GM12878 (cell line): ENCODE measurements around the gene IMMP2L. TPM values are rescaled to one million over a fixed set of nuclear protein-coding genes. Genes with fewer than 3 reads are reported as not detected.

Experiments used
- TCF7 ChIP-seq: IDR thresholded peaks from 2 replicates; pipeline ENCODE4 v1.6.1; 2014; ENCODE audit warnings: antibody characterized with exemption, borderline replicate concordance
- polyA plus RNA-seq, 11 experiments: library from polyadenylated mRNA; depleted of rRNA in 4 of 11; unstranded in 6 of 11; stranded (reverse) in 5 of 11; fragments of >200 nt; fragmentation: Nextera tagmentation in 4 of 11; fragmentation: Illumina TruSeq in 1 of 11; extraction: Ambion mirVana in 4 of 11; extraction: Trizol in 1 of 11; gene quantifications; 1 replicate in 1 of 11; 2 replicates in 10 of 11; pipeline versions ENCODE4 v1.2.1 to v1.2.3, GENCODE V29; 2011 to 2016; ENCODE audit warnings: inconsistent platforms in 2 of 11, missing spikeins in 2 of 11, low read depth in 1 of 11
- total RNA-seq, 4 experiments: library from RNA; depleted of rRNA in 3 of 4; stranded (reverse); fragments of >200 nt in 3 of 4; fragmentation: Illumina TruSeq in 1 of 4; extraction: Trizol in 1 of 4; gene quantifications; 2 replicates each; pipeline versions ENCODE4 v1.2.1 to v1.2.3, GENCODE V29; 2013 to 2021
- TF ChIP-seq, protein P1 (sequence below): fragments of 150-350 bp; IDR thresholded peaks from 2 replicates; pipeline ENCODE4 v1.6.1; 2016; ENCODE audit warnings: low read depth, low read length
- TF ChIP-seq, protein P2 (sequence below): fragments of 450-650 bp; formaldehyde crosslinking; IDR thresholded peaks from 2 replicates; pipeline ENCODE4 v1.4.0; 2022; ENCODE audit warnings: mild to moderate bottlenecking, moderate library complexity

Gene IMMP2L
- total and polyA plus RNA-seq, 10 of the 15 experiments (the other 5 are each of a cell fraction or from before 2014, with no cell fraction given): 12.6 to 46.3 (median 19.6) TPM

DNA sequence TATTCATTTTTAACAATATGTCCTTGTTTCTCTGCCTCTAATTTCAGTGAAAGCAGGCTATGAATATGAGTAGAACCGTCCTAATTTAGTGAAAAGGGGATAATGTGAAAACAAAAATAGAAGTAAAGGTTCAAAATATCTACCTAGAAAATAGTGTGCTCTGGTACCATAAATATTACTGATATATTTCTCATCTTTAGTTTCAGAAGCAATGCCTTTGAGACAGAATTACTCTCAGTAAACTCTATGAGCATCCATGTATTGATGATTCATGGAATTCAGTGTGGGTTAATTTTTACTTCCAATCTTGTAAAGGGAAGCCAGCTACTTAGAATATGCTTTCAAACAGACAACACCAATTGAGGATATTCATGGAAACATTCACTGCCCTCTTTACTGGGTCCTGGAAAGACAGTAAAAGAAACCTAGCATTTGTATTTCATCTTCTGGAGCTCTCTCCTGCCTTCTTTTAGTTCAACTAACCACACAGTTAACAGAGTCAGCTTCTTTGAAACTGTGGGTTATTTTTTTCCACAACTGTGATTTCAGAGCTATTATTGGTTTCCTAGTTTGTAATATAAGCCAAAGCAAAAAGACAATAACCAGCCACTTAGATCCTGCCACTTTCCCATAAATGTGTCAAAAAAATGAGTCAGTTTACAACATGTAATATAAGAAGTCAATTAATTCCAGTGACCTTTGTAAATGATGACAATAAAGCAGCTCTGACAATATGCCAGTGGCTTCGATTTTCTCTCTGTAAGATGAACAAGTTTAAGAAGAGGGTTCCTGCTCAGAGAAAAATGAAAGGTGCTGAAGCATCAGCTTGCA lies 469.7 kb downstream of the IMMP2L start (continued):
- TF ChIP-seq, protein P1, sequence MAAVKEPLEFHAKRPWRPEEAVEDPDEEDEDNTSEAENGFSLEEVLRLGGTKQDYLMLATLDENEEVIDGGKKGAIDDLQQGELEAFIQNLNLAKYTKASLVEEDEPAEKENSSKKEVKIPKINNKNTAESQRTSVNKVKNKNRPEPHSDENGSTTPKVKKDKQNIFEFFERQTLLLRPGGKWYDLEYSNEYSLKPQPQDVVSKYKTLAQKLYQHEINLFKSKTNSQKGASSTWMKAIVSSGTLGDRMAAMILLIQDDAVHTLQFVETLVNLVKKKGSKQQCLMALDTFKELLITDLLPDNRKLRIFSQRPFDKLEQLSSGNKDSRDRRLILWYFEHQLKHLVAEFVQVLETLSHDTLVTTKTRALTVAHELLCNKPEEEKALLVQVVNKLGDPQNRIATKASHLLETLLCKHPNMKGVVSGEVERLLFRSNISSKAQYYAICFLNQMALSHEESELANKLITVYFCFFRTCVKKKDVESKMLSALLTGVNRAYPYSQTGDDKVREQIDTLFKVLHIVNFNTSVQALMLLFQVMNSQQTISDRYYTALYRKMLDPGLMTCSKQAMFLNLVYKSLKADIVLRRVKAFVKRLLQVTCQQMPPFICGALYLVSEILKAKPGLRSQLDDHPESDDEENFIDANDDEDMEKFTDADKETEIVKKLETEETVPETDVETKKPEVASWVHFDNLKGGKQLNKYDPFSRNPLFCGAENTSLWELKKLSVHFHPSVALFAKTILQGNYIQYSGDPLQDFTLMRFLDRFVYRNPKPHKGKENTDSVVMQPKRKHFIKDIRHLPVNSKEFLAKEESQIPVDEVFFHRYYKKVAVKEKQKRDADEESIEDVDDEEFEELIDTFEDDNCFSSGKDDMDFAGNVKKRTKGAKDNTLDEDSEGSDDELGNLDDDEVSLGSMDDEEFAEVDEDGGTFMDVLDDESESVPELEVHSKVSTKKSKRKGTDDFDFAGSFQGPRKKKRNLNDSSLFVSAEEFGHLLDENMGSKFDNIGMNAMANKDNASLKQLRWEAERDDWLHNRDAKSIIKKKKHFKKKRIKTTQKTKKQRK: no peak
- no peak for TF ChIP-seq TCF7
- TF ChIP-seq, protein P2, sequence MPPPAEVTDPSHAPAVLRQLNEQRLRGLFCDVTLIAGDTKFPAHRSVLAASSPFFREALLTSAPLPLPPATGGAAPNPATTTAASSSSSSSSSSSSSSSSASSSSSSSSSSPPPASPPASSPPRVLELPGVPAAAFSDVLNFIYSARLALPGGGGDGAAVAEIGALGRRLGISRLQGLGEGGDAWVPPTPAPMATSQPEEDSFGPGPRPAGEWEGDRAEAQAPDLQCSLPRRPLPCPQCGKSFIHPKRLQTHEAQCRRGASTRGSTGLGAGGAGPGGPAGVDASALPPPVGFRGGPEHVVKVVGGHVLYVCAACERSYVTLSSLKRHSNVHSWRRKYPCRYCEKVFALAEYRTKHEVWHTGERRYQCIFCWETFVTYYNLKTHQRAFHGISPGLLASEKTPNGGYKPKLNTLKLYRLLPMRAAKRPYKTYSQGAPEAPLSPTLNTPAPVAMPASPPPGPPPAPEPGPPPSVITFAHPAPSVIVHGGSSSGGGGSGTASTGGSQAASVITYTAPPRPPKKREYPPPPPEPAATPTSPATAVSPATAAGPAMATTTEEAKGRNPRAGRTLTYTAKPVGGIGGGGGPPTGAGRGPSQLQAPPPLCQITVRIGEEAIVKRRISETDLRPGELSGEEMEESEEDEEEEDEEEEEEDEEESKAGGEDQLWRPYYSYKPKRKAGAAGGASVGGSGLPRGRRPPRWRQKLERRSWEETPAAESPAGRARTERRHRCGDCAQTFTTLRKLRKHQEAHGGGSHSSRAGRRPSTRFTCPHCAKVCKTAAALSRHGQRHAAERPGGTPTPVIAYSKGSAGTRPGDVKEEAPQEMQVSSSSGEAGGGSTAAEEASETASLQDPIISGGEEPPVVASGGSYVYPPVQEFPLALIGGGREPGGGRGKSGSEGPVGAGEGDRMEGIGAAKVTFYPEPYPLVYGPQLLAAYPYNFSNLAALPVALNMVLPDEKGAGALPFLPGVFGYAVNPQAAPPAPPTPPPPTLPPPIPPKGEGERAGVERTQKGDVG (CRISPR knock-in tag): no peak
